Peyer's patch (tissue), 4 donors: ENCODE data around the gene ZFP1. TPM values are rescaled to one million over a fixed set of nuclear protein-coding genes. Genes with fewer than 3 reads are reported as not detected.

Experiments
- DNase-seq, 3 donors: peaks; one replicate each; pipeline ENCODE4 v3.0.0-alpha.2; 2017 to 2019
- H3K27ac ChIP-seq, 4 donors: fragments of 200-600 bp; sonication (generic); one replicate each; pipeline ENCODE4 v1.5.1; 2016 to 2019
- H3K27me3 ChIP-seq, 2 donors: fragments of 200-600 bp; sonication (generic); one replicate each; pipeline ENCODE4 v1.5.1; 2019
- H3K36me3 ChIP-seq, 3 donors: fragments of 200-600 bp; sonication (generic); one replicate each; pipeline ENCODE4 v1.5.1; 2016 to 2019
- H3K4me1 ChIP-seq, 4 donors: fragments of 200-600 bp; sonication (generic); one replicate each; pipeline ENCODE4 v1.5.1; 2016 to 2019
- H3K4me3 ChIP-seq, 4 donors: fragments of 200-600 bp; sonication (generic); 1 replicate in 3 of 4; 2 replicates in 1 of 4; pipeline ENCODE4 v1.5.1; 2016 to 2019; ENCODE audit warnings: mild to moderate bottlenecking in 1 of 4
- H3K9me3 ChIP-seq, 4 donors: fragments of 200-600 bp; sonication (generic); one replicate each; pipeline ENCODE4 v1.5.1; 2016 to 2019; ENCODE audit warnings: mild to moderate bottlenecking in 1 of 4
- CTCF ChIP-seq, 6 experiments: fragments of 450-650 bp in 4 of 6; fragments of 200-600 bp in 2 of 6; sonication (generic) in 1 of 6; IDR thresholded peaks; one replicate each; pipeline ENCODE4 v1.5.1; 2017 to 2019; ENCODE audit warnings: antibody characterized with exemption in 6 of 6, mild to moderate bottlenecking in 3 of 6, moderate library complexity in 1 of 6
- POLR2A ChIP-seq, 2 donors: fragments of 450-650 bp; IDR thresholded peaks; one replicate each; pipeline ENCODE4 v1.5.1; 2017; ENCODE audit warnings: antibody characterized with exemption in 2 of 2, mild to moderate bottlenecking in 2 of 2, moderate library complexity in 2 of 2
- total RNA-seq, 4 donors: library from RNA; depleted of rRNA; stranded (reverse); fragments of >200 nt; gene quantifications; one replicate each; pipeline ENCODE4 v1.1.0, GENCODE V29; 2016

ZFP1 gene
- total RNA-seq, 4 donors from 2014 or later, result 2.6 to 6.1 (median 4.9) TPM

- no peak for TF ChIP-seq CTCF (IDR thresholded peaks at IDR 0.05)
- Histone ChIP-seq H3K27ac (peak overlapping the region in 2 of 4 donors; percentile 38 to 70), H3K27me3 (no peaks in the 10 kb centered on the region), H3K36me3 (no peaks in the 10 kb centered on the region), H3K4me1 (peaks cover 9 to 57% (median 15%) of the 10 kb centered on the region in 4 donors), H3K9me3 (no peaks in the 10 kb centered on the region), H3K4me3 (no peak overlapping the region)
- DNase-seq, result no peak
Measured at GRCh38 chr16:75107505-75107904, 40.8 kb upstream of the ZFP1 start.

DNA sequence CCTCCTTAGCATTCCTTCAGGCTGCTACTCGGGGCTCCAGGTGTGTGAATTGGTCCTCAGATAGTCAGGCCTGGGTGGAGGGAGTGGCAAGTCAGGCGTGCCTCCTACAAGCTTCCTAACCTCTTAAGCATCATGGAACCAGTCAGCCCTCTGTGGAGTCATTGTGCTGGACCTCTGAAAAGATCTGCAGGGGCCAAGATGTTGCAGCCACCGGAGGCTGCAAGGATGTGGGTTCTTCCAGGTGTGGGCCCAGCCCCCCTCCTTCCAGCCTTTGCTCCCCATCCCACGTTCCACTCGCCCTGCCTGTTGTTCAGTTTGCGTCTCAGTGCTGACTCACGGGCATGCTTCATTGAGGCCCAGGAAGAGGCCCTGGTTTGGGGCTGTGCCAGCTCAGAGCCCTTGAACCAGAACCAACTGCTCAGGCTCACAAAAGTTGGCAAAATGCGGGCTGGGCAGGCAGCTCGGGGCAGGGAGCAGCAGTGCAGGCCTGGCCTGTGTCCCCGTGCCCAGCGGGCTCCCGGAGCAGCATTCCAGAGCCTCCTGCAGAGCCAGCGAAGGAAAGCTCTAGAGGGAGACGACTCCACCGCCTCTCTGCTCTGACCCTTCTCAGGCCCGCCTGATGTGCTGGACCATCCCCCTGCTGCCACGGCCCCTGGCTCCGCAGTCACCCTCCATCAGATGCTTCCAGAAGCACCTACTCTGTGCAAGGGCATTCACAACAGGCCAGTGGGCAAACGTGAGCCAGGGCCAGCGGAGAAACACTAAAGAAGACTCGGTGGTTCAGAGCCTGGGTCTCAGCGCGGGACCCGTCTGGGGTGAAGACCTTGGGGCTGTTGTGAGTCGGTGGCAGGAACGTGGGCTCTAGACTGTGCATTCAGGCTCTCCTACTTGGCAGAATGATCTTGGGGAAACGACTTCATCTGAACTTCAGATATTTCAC lies 39.3 kb upstream of the ZFP1 start:
- Histone ChIP-seq H3K4me1 (peaks cover 9 to 57% (median 15%) of the 10 kb centered on the region in 4 donors), H3K4me3 (no peak overlapping the region)

GRCh38 chr16:75109732-75110243 lies 38.5 kb upstream of the ZFP1 start:
- Histone ChIP-seq H3K4me3 (no peak overlapping the region), H3K36me3 (no peaks in the 10 kb centered on the region), H3K4me1 (peaks cover 9 to 53% (median 15%) of the 10 kb centered on the region in 4 donors), H3K27me3 (no peaks in the 10 kb centered on the region), H3K27ac (peak overlapping the region; percentile 43 to 80 (median 60)), H3K9me3 (no peaks in the 10 kb centered on the region)
- TF ChIP-seq CTCF (IDR thresholded peaks at IDR 0.05), result peak in 3 of 6 experiments; percentile 31 to 43 (median 41)
- no peak for TF ChIP-seq POLR2A (IDR thresholded peaks at IDR 0.05)
- peak in 2 of 3 donors; percentile 70 to 81 for DNase-seq

More for the DNA sequence above, 39.3 kb upstream of the ZFP1 start:
- H3K27me3 ChIP-seq, result no peaks in the 10 kb centered on the region
- TF ChIP-seq POLR2A (IDR thresholded peaks at IDR 0.05) (no peak), CTCF (IDR thresholded peaks at IDR 0.05) (no peak)
- peak; percentile 61 to 90 (median 79) for DNase-seq
- H3K9me3 ChIP-seq, result no peaks in the 10 kb centered on the region
- H3K27ac ChIP-seq, result peak overlapping the region; percentile 43 to 80 (median 60)
- H3K36me3 ChIP-seq, result no peaks in the 10 kb centered on the region

GRCh38 chr16:75110637-75111513 lies 37.4 kb upstream of the ZFP1 start:
- peaks cover 9 to 51% (median 15%) of the 10 kb centered on the region in 4 donors for H3K4me1 ChIP-seq
- H3K27ac ChIP-seq, result peak overlapping the region; percentile 8 to 80 (median 62)
- no peak overlapping the region for H3K4me3 ChIP-seq
- no peaks in the 10 kb centered on the region for H3K9me3 ChIP-seq
- peak; percentile 84 to 95 (median 91) for DNase-seq
- H3K36me3 ChIP-seq, result no peaks in the 10 kb centered on the region
- no peaks in the 10 kb centered on the region for H3K27me3 ChIP-seq
- TF ChIP-seq CTCF (IDR thresholded peaks at IDR 0.05) (peak; percentile 72 to 96 (median 91)), POLR2A (IDR thresholded peaks at IDR 0.05) (no peak)

- Histone ChIP-seq H3K27me3 (no peaks in the 10 kb centered on the region), H3K4me1 (peaks cover 9 to 51% (median 15%) of the 10 kb centered on the region in 4 donors), H3K27ac (peak overlapping the region; percentile 8 to 80 (median 62)), H3K4me3 (no peak overlapping the region), H3K9me3 (no peaks in the 10 kb centered on the region), H3K36me3 (no peaks in the 10 kb centered on the region)
- no peak for TF ChIP-seq POLR2A (IDR thresholded peaks at IDR 0.05)
- no peak for TF ChIP-seq CTCF (IDR thresholded peaks at IDR 0.05)
- no peak for DNase-seq
Measured at GRCh38 chr16:75111514-75111940, 36.8 kb upstream of the ZFP1 start.
